Stimulated activated CD8-positive, alpha-beta memory T cell treated with anti-CD3 and anti-CD28 coated beads, Interleukin-7, amount 100 ng/mL, for 48 hours (primary cell): ENCODE measurements around the gene STATH.
"Not testable (repeated sequence)": the region's sequence is repeated elsewhere in the genome, so short reads cannot be mapped to it uniquely, and the experiment has no call there.

ENCODE experiments used
- DNase-seq, 2 donors: peaks; one replicate each; pipeline ENCODE4 v3.0.0-alpha.2; 2020; ENCODE audit warnings: low read depth in 1 of 2; ENCODE audit errors: extremely low read depth in 1 of 2

Gene STATH, protein sequence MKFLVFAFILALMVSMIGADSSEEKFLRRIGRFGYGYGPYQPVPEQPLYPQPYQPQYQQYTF

DNA sequence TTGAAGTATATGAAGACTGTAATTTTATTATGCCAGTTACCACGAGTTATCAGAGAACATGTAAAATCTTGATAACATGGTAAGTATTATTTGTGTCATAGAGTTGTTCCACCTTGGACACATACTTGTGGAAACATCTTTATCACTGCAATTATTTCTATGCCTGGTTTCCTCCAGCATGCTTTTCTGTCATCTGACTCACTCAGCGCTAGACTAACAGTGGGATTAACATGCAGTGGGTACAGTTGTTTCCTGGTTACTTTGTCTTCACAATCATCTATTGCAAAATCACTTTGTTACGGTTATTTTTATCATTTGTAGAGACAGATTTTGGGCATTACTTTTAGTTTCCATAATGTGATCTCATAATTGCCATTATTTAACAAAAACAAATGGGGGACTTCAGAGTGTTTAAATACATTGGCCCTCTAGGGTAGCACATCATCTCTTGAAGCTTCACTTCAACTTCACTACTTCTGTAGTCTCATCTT lies at the start of gene STATH:
Gene STATH, plus strand, starts transcription at position 441 of the 491 bp plus-strand sequence. CDS start 2,472 bp downstream, outside the sequence.
- no peak for DNase-seq

GRCh38 chr4:69951602-69952001 lies 44.2 kb upstream of the STATH start:
- DNase-seq, result no peak

- DNase-seq, result no peak
Observed at GRCh38 chr4:69957209-69957608, 38.6 kb upstream of the STATH start.

GRCh38 chr4:69965628-69966027 lies 30.1 kb upstream of the STATH start, which contains the start of gene CSN2:
Gene CSN2 (minus strand): TSS chr4:69965728. CDS start chr4:69960995, 4,733 bp downstream.
- no peak for DNase-seq

GRCh38 chr4:69970071-69970470 lies 25.7 kb upstream of the STATH start:
- no peak for DNase-seq

DNA sequence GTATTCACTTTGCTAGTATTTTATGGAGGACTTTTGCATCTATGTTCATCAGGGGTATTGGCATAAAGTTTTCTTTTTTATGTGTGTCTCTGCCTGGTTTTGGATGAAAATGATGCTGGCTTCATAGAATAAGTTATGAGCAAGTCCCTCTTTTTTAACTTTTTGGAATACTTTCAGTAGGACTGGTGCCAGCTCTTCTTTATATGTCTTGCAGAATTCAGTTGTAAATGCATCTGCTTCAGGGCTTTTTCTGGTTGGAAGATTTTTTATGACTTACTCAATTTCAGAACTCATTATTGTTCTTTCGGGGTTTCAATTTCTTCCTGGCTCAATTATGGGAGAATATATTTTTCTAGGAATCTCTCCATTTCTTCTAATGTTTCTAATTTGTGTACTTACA lies 21.1 kb upstream of the STATH start:
- no peak for DNase-seq

DNA sequence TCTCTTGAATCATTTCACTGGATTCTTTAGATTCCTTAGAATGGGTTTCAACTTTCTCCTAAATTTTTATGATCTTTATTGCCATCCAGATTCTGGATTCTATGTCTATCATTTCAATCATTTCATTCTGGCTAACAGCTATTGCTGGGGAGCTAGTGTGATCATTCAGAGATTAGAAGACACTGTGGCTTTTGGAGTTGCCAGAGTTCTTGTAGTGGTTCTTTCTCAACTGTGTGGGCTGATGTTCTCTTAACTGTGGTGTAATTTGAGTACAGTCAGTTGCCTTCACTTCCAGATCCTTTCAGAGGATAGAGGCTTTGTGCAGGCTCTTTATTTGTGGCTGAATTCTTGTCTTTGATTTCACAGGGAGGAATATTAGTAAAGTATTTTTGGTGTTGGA lies 18.2 kb upstream of the STATH start:
- DNase-seq, result no peak

GRCh38 chr4:69984030-69984443 lies 11.7 kb upstream of the STATH start:
- no peak for DNase-seq

GRCh38 chr4:69986663-69987062 lies 9.1 kb upstream of the STATH start:
- DNase-seq, result no peak

GRCh38 chr4:69991016-69991415 lies 4.8 kb upstream of the STATH start:
- no peak for DNase-seq

DNA sequence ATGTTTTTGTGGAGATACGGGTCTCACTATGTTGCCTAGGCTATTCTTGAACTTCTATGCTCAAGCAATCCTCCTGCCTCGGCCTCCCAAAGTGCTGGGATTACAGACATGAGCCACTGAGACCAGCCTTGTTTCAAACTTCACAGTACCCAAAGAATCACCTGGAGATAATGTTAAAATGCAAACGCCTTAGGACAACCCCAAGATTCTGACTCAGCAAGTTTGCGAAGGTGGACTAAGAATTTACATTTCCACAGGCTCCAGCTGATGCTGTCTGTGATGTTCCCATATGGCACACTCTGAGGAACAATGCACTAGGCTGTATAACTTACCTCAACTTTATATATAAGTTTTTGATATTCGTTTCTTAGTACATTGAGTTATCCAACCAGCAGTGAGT lies 984 bp upstream of the STATH start:
- DNase-seq, result no peak

- no peak for DNase-seq
Observed at GRCh38 chr4:69999420-69999819, 3.7 kb downstream of the STATH start.

DNA sequence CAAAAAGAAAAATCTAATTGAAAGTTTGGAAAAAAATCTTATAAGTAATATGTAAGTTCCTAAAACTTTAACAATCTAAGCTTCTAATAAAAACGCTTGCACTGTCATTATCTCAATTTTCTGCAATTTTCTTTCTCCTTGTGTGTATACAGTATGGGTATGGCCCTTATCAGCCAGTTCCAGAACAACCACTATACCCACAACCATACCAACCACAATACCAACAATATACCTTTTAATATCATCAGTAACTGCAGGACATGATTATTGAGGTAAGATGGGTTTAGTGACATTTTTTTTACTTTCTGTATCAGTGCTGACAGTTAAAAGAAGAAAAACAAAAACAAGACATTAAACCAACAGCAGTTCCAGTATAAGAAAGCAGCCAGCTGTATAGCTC lies 4.9 kb downstream of the STATH start:
- no peak for DNase-seq

DNA sequence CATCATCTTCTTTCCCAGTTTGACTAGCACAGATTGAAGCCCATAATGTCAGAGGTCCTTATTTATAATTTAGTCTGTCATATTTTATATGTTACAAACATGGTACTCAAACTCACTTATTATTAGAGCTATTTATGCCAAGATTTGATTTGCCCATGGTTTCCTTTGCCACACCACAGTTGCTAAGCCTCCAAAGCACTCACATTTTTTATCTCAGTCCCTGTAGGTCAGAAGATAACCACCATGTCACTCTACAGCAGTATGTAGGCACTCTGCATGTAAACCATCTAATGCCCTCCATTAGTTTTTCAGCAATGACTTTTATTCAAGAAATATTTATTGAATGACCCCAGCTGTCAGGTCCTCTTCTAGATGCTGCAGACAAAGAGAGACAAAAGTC lies 6.7 kb downstream of the STATH start:
- DNase-seq, result no peak

DNA sequence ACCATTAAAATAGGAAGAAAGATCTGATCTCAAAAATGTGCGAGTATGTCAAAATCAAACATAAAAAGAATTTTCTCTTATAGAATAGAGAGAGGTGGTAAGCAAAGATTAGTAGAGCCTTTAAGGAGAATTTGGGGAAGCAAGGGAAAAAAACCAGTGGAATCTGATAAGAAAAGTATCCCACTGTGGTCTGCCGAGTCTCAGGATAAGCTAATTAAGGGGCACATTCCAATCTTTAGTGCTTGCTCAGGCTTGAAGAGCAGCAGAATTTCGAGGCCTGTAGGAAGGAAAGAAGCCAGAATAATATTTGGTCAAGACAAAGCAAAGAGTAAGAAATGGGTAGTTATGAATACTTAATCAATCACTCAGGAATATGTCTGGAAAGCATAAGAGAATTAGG lies 13.0 kb downstream of the STATH start:
- no peak for DNase-seq

DNA sequence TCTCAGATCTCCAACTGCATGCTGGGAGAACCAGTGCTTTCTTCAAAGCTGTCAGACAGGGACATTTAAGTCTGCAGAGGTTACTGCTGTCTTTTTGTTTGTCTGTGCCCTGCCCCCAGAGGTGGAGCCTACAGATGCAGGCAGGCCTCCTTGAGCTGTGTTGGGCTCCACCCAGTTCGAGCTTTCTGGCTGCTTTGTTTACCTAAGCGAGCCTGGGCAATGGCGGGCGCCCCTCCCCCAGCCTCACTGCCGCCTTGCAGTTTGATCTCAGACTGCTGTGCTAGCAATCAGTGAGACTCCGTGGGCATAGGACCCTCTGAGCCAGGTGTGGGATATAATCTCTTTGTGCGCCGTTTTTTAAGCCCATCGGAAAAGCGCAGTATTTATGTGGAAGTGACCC lies 23.2 kb downstream of the STATH start:
- DNase-seq, result not testable (repeated sequence)

DNA sequence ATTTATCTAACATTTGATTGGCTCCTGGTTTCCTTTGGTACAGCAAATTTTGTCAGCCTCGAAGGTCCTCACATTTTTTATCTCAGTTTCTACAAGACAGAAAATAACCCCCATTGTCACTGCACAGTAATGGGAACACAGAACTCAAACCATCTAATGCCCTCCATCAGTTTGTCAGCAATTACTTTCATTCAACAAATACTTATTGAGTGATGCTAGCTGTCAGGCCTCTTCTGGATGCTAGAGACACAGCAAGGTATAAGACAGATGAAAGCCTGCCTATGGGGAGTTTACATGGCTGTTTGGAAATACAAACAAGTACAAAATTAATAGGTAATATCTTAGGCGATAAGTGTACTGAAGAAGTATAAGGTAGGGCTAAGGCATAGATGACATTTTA lies 27.5 kb downstream of the STATH start:
- no peak for DNase-seq

- no peak for DNase-seq
Observed at GRCh38 chr4:70027011-70027410, 31.2 kb downstream of the STATH start.

DNA sequence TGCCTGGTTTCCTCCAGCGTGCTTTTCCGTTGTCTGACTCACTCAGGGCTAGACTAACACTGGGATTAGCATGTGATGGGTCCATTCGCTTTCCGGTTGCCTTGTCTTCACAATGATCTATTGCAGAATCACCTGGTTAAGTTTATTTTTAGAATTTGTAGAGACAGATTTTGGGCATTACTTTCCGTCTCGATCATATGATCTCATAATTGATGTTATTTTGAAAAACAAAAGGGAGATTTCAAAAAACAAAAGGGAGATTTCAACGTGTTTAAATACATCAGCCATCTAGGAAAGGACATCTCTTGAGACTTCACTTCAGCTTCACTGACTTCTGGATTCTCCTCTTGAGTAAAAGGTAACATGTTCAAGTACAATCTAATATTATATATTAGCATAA lies 32.4 kb downstream of the STATH start, which contains the start of gene HTN3:
Gene HTN3, plus strand, starts transcription at position 301 of the 400 bp plus-strand sequence. CDS start 2,282 bp downstream, outside the sequence.
- not testable (repeated sequence) for DNase-seq

GRCh38 chr4:70037559-70037958 lies 41.8 kb downstream of the STATH start:
- DNase-seq, result not testable (repeated sequence)

- not testable (repeated sequence) for DNase-seq
Observed at GRCh38 chr4:70039928-70040327, 44.2 kb downstream of the STATH start.

GRCh38 chr4:70041652-70042286 lies 46.0 kb downstream of the STATH start:
- no peak for DNase-seq

DNA sequence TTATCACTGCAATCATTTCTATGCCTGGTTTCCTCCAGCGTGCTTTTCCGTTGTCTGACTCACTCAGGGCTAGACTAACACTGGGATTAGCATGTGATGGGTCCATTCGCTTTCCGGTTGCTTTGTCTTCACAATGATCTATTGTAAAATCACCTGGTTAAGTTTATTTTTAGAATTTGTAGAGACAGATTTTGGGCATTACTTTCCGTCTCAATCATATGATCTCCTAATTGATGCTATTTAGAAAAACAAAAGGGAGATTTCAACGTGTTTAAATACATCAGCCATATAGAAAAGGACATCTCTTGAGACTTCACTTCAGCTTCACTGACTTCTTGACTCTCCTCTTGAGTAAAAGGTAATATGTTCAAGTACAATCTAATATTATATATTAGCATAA lies 54.4 kb downstream of the STATH start, which contains the start of gene HTN1:
Gene HTN1, plus strand, starts transcription at position 301 of the 400 bp plus-strand sequence. CDS start 2,639 bp downstream, outside the sequence.
- DNase-seq, result not testable (repeated sequence)
